ENCODE data around the gene ATOH8.

The ATOH8 gene

DNA sequence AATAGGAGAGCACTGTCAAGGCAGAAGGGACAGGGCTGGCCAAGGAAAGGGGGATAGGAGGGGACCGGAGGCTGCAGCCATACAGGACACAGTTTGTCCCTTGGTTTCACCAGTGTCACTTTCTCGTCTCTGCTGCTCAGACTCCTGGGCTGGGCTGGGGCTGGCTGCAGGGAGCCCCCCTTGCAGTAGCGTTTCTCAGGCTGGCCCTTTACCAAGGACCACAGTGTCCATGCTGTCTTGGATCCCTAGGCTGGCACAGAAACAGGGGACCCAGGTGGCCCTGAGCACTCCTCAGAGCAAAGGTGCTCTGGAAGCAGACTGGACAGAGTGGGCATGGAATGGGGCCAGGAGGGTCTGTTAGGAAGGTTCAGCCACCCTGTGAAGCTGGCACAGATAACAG, 34.8 kb downstream of the ATOH8 start:
- DNase-seq = no peak

DNA sequence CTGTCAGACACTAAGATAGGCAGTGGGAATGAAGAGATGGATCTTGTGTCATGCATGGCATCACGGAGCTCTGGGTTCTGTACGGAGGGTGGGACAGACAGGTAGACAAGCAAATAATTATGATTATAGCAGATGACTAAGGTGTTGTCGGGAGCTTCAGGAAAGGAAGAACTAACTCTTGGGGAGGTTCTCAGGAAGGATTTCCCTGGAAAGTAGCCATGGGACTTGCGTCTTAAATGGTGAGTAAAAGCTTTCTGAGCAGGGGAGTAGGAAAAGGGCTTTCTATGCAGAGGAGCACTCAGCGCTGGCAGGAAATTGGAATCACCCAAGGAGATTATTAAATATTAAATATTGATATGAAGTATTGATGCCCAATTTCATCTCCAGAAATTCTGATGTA, 35.5 kb downstream of the ATOH8 start:
- DNase-seq = no peak

DNA sequence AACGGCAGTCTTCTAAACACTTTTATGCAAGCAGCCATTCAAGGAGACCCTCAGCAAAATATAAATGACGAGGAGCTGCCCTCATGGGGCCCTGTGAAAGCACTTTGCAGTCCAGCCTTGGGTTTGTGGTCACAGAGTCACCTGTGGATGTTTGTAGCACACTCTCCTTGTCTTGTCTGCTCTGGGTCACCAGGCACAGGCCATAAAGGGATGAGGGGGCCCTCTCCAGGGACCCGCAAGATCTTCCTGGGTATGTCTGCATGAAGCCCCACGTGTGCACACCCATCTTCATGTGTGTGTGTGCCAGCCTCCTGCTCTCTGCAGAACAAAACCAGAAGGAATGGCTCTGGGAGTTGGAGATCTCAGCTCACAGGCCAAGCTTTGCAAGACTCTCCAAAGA, 36.2 kb downstream of the ATOH8 start:
- DNase-seq = no peak

DNA sequence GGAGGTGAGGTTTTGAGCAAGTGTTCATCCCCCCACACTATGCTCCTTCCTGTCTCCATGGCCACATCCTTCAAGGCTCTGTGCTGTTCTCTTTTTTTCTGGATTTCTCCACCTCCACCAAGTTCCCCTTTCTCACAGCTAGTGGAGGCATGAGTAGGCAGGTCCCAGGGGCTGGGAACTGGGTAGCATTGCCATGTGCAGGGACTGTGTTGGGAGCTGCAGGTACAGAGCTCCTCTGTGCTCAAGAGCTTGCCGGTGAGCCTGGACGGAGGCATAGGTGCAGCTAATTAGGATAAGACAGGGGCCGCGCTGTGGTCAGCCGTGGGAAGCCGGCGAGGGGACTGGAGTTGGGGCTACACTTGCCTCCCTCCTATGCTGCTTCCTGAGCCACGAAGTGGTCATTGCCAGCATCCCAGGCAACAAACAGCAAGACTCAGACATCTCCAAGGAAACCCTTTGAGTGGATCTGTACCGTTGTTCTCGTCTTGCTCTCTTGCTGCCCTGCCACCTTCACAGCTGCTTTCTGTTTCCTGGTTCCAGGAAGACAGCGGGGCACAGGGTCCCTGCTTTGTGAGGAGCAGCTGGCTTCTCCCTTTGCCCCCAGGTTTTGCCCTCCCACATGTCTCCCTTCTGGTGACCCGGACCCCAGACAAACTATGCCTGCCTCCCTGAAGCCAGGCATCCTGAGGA, 36.9 kb downstream of the ATOH8 start:
- no peak for DNase-seq

DNA sequence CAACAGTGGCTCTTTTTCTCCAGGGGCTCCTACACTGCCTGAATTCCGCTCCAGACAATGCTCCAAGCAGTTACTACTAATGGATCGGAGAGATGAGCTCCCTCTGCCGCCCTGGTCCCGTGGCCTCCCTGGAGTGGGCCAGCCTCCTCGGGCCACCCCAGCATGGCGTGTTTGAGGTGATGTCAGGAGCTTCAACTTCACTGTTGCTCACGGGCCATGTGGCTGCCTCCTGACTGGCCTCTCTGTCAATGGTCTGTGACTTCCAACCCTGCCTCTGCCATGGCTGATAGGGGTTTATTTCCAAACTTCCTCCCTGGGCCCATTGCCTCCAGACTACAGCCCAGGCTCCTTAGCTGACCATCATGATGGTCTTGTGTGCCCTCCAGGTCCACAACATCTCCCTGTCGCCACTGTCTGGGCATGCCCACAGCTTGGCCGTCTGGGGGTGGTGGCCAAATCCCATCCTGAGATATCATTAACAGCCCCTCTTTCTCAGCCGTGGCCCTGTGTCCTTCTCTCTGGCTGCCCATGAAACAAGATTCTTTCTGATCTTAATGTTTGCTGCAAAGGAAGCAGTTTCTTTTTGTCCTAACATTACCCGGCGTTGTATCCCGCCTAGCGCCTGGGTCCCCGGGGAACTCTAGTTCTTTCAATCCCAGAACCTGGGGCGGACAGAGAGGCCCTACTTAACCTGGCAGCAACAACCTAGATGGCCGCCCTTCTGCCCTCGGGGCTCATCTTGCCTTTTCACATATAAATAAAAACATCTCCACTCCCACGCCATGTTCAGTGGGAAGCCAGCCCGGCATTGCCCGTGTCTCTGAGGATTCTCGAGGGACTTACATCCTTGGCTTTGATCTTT, 38.1 kb downstream of the ATOH8 start:
- no peak for DNase-seq

DNA sequence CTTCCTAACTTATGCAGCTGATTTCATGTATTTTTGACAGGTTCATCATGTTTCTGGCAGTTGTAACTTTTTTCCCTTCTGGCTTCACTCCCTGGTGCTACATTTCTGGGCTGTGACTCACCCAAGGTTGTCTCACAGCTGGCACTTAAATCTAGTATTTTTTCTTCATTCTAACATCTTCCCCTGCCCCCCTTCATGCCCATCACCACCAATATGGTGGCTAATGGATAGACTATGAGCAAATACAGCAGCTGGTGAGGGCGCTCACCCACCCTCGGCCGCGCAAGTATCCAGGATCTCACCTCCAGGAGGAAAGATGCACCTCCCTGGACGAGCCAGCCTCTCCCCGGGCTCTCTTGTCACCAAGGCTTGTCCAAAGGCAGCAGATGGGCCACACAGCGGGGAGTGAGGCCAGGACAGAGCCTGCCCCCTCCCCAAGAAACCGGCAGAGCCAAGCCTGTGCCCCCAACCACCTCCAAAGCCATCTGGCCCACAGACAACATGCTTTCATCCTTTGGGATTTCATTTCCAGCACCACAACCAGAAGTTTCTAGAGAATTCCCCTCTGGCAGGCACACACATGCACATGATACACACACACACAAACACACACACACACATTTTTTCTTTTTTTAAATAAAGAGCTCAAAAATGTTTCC, 39.1 kb downstream of the ATOH8 start:
- DNase-seq = no peak

DNA sequence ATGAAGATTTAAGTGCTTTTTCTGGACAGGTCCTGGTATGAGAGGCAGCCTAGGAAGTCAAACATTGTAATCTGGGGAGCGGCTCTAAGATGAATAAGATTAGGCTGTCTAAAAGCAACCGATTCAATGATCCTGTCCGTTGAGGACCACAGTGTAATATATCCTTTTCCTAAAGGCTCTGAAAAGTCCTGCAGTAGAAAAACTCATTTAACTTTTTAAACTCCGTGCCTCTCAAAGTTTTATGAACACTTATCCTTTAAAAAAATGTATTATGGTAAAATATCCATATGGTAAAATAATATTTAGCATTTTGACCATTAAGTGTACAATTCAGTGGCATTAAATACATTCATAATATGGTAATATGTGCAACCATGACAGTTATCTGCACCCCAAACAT, 39.8 kb downstream of the ATOH8 start:
- DNase-seq = no peak

DNA sequence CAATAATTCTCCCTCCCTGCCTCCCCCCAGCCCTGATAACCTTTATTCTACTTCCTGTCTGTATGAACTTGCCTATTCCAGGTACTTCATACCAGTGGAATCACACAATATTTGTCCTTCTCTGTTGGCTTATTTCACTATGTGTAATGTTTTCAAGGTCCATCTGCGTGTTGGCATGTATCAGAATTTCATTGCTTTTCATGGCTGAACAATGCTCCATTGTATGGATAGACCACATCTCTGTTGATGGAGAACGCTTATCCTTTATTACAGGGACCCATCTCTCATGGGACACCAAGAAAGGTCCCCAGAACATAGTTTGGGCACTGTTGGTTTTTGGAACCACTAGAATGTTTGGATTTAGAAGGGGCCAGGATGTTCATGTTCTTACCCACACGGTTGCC, 40.2 kb downstream of the ATOH8 start:
- DNase-seq = no peak

DNA sequence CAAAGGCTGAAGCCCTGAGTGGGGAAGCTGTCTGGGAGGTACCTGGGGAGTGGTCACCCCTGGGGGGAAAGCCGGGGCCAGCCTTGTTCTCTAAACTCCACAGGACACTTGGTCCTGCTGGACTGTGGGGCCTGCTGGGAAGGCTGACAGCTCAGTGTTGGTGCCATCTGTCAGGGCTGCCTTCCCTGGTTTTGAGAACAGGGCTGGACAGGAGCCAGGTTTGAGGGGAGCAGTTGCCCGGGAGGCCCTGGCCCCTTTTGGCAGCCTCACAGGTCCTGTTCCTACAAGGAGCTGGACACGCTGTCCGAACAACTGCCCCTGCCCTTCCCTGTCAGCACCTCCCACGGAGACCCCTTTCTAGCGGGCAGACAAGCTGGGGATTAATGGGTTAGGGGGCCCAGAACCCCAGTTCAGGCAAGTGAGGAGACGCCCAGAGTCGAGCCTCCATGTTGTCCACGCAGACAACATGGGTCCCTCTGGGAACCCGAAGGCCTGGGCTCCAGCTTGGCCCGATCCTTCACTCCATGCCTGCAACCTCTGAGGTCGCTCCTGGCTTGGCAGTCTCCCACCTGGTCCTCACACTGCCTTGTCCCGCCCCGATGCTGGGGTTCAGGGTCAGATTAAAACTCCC, 40.8 kb downstream of the ATOH8 start:
- DNase-seq = no peak

DNA sequence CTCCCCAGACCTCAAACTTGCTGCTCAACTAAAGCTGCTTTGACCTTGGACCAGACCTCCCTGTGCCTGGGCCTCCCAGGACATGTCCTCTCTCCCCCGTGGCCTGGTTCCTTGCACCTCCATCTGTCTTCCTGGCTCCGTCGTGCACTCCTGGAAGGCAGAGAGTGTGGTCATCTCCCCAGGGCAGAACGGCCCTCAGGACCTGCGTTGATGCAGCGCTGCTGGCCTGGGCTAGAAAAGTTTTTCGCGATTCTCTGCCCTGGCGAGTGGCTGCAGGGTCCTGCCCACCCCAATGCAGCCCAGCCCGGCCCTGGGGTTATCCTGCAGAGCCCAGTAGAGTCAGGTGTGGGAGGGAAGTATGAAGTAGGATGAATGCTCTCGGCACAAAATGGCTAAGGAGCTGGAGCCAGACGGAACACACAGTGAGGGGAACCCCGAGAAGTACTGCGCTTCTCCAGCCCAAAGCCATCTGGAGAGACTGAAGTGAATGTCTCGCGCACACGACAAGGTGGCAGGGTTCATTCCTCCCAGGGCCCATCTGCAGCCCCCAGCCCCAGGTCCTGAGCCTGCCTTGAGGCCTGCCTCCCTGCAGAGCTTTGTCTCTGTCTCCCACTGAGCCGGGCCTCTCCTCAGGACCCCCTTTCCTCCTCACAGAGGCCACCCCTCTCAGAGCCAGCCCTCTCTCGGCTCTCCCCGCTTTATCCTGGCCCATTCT, 41.7 kb downstream of the ATOH8 start:
- DNase-seq = no peak

DNA sequence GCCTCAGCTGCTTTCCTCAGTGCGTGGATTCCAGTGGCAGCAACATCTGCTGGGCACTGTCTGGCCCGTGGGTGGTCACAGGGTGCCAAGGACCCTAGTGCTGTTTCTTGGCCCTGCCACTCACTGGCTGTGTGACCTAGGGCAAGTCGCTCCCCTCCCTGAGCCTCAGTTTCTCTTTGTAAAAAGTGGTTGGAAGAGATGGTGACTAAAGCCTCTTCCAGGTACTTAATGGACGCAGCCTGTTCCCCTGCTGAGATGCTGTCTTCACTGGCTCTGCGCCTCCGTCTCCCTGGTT, 42.2 kb downstream of the ATOH8 start:
- no peak for DNase-seq

DNA sequence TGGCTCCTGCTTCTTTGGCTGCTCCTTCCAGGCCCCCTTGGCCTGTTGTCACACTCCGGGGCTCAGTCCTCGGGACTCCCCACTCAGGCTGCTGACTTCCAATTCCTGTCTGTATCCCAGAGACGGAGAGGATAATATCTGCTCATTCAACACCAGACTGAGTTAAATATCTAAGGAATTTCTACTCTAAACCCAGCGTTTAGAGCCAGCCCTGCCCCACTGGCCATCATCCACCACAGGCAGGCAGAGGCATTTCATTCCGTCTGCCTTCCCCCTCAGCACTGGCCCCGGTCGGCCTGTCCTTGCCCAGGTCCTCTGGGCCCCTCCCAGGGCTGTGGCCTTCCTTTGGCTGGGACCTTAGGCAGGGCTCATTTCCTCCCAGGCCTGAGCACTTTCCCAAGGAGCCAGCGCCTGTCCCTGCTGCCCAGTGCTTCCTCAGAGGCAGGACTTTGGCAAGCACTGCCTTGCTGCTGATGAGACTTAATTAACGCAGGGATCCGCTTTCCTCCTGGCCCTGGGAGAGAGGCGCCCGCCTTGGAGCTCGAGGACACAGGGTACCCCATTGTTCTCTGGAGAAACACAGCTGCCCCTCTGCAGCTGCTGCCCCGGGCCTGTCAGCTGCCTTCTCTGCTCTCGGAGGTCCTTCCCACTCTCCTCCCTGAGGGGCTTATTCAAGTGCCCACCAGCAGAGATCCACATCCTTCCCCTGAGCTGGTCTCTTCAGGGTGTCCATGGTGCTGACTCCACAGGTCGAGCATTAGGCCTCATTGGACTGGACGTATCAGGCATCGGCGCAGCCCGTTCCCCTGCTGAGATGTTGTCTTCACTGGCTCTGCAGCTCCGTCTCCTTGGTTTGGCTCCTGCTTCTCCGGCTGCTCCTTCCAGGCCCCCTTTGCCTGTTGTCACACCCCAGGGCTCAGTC, 42.8 kb downstream of the ATOH8 start:
- DNase-seq = no peak

DNA sequence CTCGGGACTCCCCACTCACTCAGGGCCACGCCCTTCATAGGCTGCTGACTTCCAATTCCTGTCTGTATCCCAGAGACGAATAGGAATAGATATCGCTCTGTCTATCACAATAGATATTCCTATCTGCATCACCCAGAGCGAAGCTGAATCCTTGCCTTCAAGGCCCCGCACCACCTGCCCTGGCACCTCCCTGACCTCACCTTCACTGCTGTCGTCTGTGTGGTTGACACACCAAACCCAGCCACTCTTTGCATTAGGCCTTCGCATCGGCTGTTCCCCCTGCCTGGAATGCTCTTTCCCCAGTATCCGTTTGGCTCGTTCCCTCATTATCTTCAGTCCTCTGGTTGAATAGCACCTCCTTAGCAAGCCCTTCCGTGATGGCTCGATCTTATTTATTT, 43.5 kb downstream of the ATOH8 start:
- DNase-seq = no peak

DNA sequence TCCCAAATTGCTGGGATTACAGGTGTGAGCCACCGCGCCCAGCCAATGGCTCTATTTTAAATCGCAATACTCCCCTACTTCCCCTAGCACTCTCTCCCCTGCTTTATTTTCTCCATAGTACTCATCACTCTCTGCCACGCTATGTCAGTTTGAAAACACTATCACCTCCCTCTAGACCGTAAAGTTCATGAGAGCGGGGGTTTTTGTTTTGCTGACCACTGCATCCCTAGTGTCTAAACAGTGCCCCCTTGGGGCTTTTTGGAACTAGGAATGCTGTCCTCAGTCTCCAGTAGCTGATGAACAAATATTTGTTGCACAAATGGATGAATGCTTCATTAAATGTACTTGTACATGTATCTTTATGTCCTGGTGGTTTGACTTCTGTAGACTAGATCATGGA, 44.1 kb downstream of the ATOH8 start:
- no peak for DNase-seq

DNA sequence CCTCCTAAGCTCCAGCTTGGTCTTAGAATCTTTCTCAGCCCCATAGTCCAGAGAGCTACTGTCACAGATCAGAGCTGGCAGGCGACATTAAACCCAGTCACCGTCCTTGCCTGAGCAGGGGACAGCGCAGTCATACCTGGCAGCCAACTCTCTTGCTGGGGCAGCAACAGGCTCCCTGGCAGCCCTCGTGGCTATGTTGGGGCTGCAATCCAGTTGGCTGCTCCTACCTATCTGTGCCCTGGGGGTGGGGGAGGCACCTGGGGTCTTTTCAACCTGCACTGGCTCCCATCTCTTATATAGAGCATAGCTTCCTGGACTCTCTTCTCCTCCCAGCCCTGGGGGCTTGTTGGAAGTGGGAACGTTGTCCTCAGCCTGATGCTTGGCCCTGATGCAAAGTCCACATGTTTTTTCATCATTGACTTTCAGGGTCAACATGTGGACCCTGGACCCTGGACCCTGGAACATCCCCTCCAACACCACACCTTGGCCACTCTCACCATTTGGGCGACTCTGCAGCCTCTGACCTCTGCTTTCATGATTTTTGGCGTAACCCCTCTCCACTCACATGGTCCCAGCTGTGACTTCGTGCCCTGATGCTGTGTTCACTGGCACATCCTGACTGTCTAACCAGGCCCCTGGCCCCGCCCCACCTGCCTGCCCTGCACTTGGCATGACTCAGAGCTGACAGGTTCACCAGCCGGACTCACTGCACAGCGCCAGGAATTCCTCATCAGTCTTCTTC, 45.6 kb downstream of the ATOH8 start:
- peak; percentile 22 for DNase-seq

DNA sequence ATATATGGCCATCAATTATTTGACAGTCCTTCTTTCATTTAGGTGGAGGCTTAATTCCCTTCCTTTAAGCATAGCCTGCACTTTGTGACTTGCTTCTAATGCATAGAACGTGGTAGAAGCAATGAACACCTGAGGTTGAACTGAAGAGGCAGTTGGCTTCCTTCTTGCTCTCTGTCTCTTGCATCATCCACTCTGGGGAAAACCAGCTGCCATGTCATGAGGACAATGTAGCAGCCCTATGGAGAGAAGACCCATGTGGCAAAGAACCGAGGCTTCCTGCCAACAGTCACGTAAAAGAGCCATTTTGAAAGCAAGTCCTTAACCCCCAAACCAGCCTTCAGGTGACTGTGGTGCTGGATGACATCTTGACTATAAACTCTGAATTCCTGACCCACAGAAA, 46.8 kb downstream of the ATOH8 start:
- no peak for DNase-seq

DNA sequence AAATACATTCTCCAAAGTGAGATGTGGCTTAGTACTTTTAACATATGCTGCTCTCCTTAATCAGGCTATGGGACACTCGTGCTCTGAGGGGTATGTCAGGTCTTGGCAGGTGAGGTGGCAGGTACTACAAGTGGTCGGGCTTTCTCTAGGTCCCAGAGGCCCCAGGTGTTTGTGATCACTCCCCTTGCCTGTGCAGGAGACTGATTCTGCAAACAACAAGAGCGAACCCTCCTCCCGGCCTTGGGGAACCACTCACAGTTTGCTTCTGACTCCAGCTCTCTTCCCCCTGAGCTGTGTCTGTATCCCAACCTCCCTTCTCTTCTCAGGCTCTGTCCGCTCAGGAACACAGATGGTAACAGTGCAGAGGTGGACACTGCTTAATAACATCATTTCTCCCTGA, 48.1 kb downstream of the ATOH8 start:
- no peak for DNase-seq

DNA sequence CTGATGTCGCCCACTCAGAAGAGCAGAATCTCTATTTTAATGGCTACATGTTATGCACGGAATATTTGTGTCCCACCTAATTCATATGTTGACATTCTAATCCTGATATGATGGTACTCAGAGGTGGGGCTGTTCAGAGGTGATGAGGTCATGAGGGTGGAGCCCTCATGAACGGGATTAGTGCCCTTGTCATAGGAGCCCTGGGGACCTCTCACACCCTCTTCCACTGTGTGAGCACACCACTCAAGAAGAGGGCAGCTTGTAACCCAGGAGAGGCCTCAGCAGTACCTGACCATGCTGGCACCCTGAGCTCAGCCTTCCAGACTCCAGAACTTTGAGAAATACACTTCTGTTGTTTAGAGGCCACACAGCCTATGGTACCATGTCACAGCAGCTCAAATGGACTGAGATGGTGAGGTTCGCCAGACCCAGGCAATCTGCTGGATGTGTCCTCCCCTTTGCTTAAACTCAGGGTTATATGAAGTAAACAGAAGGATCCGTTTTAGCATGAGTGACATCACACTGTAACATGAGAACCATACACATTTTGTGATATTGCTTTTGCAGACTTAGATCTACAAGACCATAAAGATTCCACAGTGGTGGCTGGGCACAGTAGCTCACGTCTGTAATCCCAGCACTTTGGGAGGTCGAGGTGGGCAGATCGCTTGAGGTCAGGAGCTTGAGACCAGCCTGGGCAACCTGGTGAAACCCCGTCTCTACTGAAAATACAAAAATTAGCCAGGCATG, 48.7 kb downstream of the ATOH8 start:
- no peak for DNase-seq

DNA sequence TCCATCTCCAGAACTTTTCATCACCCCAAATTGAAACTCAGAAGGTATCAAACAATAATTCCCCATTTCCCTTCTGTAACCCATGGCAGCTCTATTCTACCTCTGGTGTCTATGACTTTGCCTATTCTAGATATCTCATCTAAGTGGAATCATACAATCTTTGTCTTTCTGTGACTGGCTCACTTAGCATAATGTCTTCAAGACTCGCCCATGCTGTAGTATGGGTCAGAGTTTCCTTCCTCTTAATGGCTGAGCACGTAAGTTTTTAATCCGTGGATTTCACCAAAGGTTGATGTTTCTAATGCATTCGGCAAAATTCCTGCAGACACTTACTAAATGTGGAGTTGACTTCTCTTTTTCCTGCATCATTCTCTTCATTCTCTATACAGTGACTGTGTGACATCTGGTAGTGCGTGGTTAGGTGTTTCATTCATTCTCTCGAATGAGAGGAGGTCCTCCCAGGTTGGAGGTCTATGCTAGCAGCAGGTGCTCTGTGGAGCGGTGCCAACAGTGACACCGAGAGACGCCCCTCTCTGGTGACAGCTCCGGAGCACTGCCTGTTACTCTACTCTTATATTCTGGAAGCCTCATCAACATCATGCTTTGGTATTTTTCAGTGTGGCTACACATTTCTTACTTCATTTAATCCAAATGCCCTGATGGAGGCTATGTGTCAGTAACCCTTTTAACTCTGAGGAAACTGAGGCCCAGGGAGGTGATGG, 50.1 kb downstream of the ATOH8 start:
- no peak for DNase-seq

DNA sequence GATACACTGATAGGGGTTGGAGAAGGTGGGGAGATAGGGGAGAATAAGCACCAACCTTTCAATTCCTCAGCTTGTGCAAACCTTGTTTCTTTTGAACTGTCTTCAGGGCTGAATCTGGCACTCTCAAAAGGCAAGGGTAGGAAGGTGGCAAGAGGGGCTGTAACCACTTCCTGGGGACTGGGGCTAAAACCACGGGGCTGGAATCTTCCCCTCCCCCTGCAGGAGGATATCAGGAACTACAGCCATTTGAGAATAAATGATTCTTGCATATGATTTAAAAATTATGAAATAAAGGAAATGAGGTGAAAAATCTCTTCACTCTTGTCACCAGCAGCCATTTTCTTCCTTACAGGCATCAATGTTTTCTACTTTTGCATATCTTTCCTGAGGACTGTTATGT, 50.8 kb downstream of the ATOH8 start:
- peak; percentile 47 for DNase-seq

All from stimulated activated CD4-positive, alpha-beta T cell treated with anti-CD3 and anti-CD28 coated beads, Interleukin-15, amount 100 ng/mL, for 24 hours (primary cell).